ENCODE data around the gene REX1BD. TPM values are rescaled to one million over a fixed set of nuclear protein-coding genes. Genes with fewer than 3 reads are reported as not detected.
A peak's percentile ranks its signal among the peaks of the same experiment; 100 is the strongest.

Gene REX1BD
- total and polyA plus RNA-seq, 11 donors = 42.9 to 205 (median 68.2) TPM

- ATAC-seq (peak; percentile 97 to 99 (median 98)), DNase-seq (peak; percentile 97 to 99 (median 97))
- Histone ChIP-seq H3K9me3 (no peaks in the 10 kb centered on the region), H3K27ac (peak overlapping the region in 11 of 12 donors; percentile 11 to 92 (median 76)), H3K4me1 (peaks cover 0 to 28% (median 4%) of the 10 kb centered on the region in 12 donors), H3K36me3 (no peaks in the 10 kb centered on the region), H3K4me3 (peak overlapping the region; percentile 47 to 92 (median 77)), H3K27me3 (no peaks in the 10 kb centered on the region)
- TF ChIP-seq POLR2A (IDR thresholded peaks at IDR 0.05) = no peak
- TF ChIP-seq, protein P1, sequence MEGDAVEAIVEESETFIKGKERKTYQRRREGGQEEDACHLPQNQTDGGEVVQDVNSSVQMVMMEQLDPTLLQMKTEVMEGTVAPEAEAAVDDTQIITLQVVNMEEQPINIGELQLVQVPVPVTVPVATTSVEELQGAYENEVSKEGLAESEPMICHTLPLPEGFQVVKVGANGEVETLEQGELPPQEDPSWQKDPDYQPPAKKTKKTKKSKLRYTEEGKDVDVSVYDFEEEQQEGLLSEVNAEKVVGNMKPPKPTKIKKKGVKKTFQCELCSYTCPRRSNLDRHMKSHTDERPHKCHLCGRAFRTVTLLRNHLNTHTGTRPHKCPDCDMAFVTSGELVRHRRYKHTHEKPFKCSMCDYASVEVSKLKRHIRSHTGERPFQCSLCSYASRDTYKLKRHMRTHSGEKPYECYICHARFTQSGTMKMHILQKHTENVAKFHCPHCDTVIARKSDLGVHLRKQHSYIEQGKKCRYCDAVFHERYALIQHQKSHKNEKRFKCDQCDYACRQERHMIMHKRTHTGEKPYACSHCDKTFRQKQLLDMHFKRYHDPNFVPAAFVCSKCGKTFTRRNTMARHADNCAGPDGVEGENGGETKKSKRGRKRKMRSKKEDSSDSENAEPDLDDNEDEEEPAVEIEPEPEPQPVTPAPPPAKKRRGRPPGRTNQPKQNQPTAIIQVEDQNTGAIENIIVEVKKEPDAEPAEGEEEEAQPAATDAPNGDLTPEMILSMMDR (IDR thresholded peaks at IDR 0.05) = no peak
- intact Hi-C loops (cut with DNase I) = loop anchor here in 2 of 10 donors (5.0 kb wide), 1 partner anchor 46 kb away; the partner anchor contains the start of gene CRTC1 (in 2 of the 2)
- WGBS, 4 donors = 1 to 3% (median 3%) methylated on average over 39 to 44 of the region's 44 CpGs
Observed at GRCh38 chr19:18636183-18636968, 47.8 kb downstream of the REX1BD start.

DNA sequence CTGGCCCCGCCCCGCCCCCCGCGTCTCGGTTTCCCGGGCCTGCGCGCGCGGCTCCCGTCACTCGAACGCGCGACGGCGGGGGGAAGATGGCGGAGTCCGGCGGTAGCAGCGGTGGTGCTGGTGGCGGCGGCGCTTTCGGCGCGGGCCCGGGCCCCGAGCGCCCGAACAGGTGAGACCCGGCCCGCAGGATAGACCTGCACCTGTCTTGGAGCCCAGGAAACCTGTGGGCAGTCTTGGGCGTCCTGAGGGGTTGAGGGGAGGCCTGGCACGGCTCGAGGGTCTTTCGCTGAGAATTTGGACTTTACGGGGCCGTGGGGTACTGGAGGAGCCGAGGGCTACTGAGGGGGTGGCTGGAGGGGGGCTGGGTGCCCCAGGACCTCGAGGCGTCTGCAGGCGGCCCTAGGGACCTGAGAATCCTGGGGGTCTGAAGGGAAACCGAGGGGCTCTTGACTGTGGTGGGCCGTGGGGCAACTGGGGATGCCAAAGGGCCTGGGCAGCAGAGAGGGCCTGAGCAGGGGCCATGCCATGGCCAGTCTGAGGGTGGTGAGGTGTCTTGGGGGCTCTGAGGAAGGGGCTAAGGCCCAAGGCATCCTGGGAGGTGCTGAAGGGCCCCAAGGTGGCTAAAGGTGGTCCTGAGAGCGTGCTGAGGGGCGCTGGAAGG is 48.5 kb downstream of the REX1BD start, which contains the start of gene KLHL26:
Gene KLHL26 (plus strand): TSS at position 60 of the 661 bp plus-strand sequence. CDS start 27 bp downstream, at position 87.
- intact Hi-C loops (cut with DNase I) = loop anchor here in 2 of 10 donors (5.0 kb wide), 1 partner anchor 45 kb away; the partner anchor contains the start of gene CRTC1 (in 2 of the 2)
- H3K36me3 ChIP-seq = no peaks in the 10 kb centered on the region
- no peaks in the 10 kb centered on the region for H3K27me3 ChIP-seq
- peak in 1 of 5 donors; percentile 40 for DNase-seq
- H3K4me1 ChIP-seq = peaks cover 0 to 28% (median 4%) of the 10 kb centered on the region in 12 donors
- TF ChIP-seq, protein P1 (IDR thresholded peaks at IDR 0.05) = no peak
- TF ChIP-seq POLR2A (IDR thresholded peaks at IDR 0.05) = peak in 1 of 2 donors; percentile 52
- no peak for ATAC-seq
- WGBS, 4 donors = 8 to 23% (median 11%) methylated on average over 14 to 47 of the region's 47 CpGs
- H3K27ac ChIP-seq = peak within 1 kb of the TSS; percentile 57 to 92 (median 78)
- peak within 1 kb of the TSS; percentile 47 to 92 (median 77) for H3K4me3 ChIP-seq
- H3K9me3 ChIP-seq = no peaks in the 10 kb centered on the region

DNA sequence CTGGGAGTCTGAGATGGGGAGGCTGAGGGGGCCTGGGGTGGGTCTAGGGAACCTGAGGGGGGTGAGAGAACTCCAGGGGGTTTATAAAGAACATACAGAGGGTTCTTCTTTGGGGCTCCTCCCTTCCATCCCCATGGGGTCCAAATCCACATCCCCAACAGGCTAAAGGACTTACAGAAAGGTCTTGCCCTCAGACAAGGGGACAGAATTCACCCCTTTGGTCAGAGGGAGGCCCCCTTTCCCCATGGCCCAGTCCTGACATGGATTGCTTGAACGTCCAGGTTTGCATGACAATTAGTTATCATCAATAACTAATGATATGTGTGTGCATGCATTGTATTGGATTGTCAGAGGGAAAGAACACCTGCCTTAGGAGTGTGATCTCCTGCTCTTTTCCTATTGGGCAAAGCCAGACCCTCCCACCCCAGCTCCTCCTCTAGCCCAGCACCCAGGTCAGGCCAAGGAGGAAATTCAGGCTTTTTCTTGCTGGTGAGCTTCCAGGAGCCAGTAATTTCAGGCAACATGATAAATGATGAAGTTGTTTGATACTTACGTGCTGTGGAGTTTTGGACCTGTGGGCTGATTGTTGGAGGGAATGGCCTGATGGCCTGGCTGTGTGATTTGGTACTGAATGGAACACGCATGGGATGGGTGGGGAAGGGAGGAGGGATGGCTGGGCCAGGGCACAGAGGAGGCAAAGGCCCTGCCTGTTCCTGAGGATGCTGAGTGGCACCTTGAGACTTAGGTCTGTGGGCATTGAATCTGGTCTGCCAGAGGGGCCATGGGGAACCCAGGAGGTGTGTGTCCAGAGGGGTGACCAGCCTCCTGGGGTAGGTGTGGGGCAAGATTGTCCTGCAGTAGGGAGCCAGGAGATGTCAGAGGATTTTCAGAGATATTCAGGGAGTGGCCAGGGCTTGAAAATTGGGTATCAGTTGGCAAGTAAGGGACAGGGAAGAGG is 49.4 kb downstream of the REX1BD start:
- no peaks in the 10 kb centered on the region for H3K36me3 ChIP-seq
- no peaks in the 10 kb centered on the region for H3K27me3 ChIP-seq
- peak overlapping the region in 11 of 12 donors; percentile 57 to 92 (median 77) for H3K4me3 ChIP-seq
- peak overlapping the region in 9 of 12 donors; percentile 57 to 92 (median 79) for H3K27ac ChIP-seq
- ATAC-seq (no peak), DNase-seq (no peak)
- no peak for TF ChIP-seq POLR2A (IDR thresholded peaks at IDR 0.05)
- TF ChIP-seq, protein P1 (IDR thresholded peaks at IDR 0.05) = peak in 1 of 12 donors; percentile 12
- no peaks in the 10 kb centered on the region for H3K9me3 ChIP-seq
- peaks cover 0 to 28% (median 4%) of the 10 kb centered on the region in 12 donors for H3K4me1 ChIP-seq
- intact Hi-C loops (cut with DNase I) = loop anchor here in 2 of 10 donors (5.0 kb wide), 1 partner anchor 44 kb away; the partner anchor contains the start of gene CRTC1 (in 2 of the 2)
- WGBS, 4 donors = 26 to 55% (median 37%) methylated on average over 3 of the region's 3 CpGs

All from heart left ventricle (tissue), 16 donors.